ENCODE data around the gene PAX3. TPM values are rescaled to one million over a fixed set of nuclear protein-coding genes. Genes with fewer than 3 reads are reported as not detected.

The PAX3 gene
- total and polyA plus RNA-seq, 9 of the 15 experiments (the other 6 are each of a cell fraction or from before 2014, with no cell fraction given) = not detected

DNA sequence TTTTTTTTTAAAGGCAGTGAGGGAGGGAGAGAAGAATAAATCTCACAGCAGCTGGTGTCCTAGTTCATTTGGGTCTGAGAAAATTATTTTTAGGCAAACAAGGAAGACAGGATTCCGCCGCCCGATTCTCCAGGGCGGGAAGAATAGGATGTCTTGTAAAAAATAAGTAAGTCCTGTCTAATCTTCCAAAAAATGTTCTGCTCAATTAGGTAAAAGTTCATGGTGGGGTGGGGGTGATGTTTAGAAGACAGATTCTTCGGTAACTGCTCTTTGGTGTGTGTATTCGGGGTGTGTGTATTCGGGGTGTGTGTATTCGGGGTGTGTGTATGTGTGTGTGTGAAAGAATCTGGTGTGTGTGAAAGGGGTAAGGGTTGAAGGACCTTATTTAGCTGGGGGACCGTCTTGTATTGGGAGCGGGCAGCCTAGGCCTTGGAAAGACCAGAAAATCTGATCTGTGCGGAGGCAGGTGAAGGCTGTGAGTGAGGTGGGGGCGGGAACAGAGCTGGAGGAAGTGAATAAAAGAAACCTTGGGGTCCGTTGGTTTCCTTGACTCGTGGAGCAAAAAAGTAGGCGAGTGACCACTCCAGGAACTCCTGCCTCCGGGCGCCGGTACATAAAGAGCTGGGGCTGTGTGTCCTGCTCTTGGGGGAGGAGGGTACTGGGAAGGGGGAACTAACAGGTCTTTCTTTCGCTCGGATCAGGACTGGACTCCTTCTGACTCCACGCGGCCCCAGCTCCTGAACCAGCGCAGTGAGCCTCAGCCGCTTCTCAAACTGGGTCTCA is 4.4 kb upstream of the PAX3 start:
- no peak for ATAC-seq
- 1% methylated on average over 17 of the region's 24 CpGs for WGBS (ENCODE audit: insufficient coverage, low coverage, missing lambda C conversion rate)
- no peak for TF ChIP-seq KDM1A (IDR thresholded peaks at IDR 0.05)
- FAIRE-seq = no peak
- peaks cover 0 to 70% of the 10 kb centered on the region in 2 experiments; a peak in 4 of 5 replicates for H3K27me3 ChIP-seq (ENCODE audit: control insufficient read depth in 2 of 2, insufficient read depth in 2 of 2, low read length in 2 of 2)
- H3K79me2 ChIP-seq (ENCODE audit: control insufficient read depth, insufficient read depth, low read length) = no peaks in the 10 kb centered on the region
- no peaks in the 10 kb centered on the region for H3K9me1 ChIP-seq (ENCODE audit: control insufficient read depth, insufficient read depth, low read length)
- H2AFZ ChIP-seq (ENCODE audit: low read depth, low read length) = no peak overlapping the region
- in situ Hi-C loops (cut with MboI) = loop anchor here (25.0 kb wide), 1 partner anchor 259 kb away; no protein-coding TSS in a partner anchor
- H4K20me1 ChIP-seq (replicated peaks; ENCODE audit: control insufficient read depth, insufficient read depth, low read length) = no peaks in the 10 kb centered on the region
- no peak for DNase-seq (ENCODE audit: extremely low read depth in 1 of 4, low spot score in 3 of 4)
- ChIA-PET POLR2A (no interaction called here), CTCF (ENCODE audit: low intra/inter-chr PET ratio) (no interaction called here)
- peaks cover 0 to 7% of the 10 kb centered on the region in 2 experiments; a peak in 1 of 5 replicates for H3K4me1 ChIP-seq (replicated peaks in 1 of 2; ENCODE audit: control insufficient read depth in 2 of 2, insufficient read depth in 2 of 2, low read length in 2 of 2)
- H3K36me3 ChIP-seq (ENCODE audit: control insufficient read depth, insufficient read depth, low read length) = no peaks in the 10 kb centered on the region
- H3K27ac ChIP-seq (ENCODE audit: extremely low read depth, low read depth, low read length) = no peak overlapping the region
- no TSS peak for BruUV-seq (replicated peaks)
- no peak overlapping the region for H3K9ac ChIP-seq (ENCODE audit: insufficient read depth in 1 of 2, low read depth in 2 of 2, low read length in 2 of 2)
- no peak overlapping the region for H3K4me3 ChIP-seq
- intact Hi-C loops (cut with micrococcal nuclease) = no loop called here
- no peaks in the 10 kb centered on the region for H3K9me3 ChIP-seq (replicated peaks; ENCODE audit: control insufficient read depth, insufficient read depth, low read depth, low read length)
- H3K4me2 ChIP-seq (ENCODE audit: insufficient read depth, low read length) = no peak overlapping the region

DNA sequence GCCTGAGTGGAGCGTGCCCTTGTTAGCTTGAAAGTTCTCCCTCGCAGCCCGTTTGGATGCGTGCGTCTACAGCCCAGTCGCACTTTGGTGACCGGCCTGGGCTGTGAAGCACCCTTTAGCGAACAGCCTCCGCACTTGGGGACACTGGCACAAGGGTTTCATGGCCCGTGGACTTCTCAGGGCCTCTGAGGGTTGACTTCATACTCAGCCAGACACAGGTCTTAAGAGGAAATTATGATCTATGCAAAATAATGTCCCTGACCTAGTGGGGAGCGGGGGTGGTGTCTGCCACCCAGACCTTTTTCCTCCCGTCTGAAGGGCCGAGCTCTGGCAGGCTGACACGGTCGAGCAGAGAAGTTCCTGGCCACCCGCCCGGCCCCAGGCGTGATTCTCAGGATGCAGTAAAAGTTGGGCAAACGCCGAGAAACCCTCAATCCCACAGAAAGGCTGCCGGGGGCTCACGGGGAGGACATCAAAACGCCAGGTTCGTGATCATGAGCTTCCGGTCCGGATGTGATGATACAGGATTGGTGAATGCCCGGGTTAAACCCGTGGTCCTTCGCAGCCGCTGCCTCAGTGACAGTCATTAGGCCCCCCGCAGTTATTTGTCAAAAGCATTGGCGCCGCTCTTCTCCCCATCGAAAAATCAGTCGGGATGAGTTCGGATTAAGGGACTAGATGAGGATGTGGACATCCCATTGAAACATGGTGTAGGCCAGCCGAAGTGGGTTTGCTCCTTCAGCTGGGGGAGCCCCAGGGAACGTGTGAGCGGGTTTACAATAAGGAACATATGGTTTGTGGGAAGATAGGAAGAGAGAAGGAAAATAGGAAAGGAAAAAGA is 3.6 kb upstream of the PAX3 start:
- H3K4me2 ChIP-seq (ENCODE audit: insufficient read depth, low read length) = no peak overlapping the region
- H2AFZ ChIP-seq (ENCODE audit: low read depth, low read length) = no peak overlapping the region
- intact Hi-C loops (cut with micrococcal nuclease) (no loop called here), in situ Hi-C loops (cut with MboI) (loop anchor here (25.0 kb wide), 1 partner anchor 260 kb away; no protein-coding TSS in a partner anchor)
- H3K9me3 ChIP-seq (replicated peaks; ENCODE audit: control insufficient read depth, insufficient read depth, low read depth, low read length) = no peaks in the 10 kb centered on the region
- no peaks in the 10 kb centered on the region for H3K9me1 ChIP-seq (ENCODE audit: control insufficient read depth, insufficient read depth, low read length)
- FAIRE-seq (no peak), DNase-seq (ENCODE audit: extremely low read depth in 1 of 4, low spot score in 3 of 4) (no peak), ATAC-seq (no peak)
- POLR2A ChIA-PET = no interaction called here
- H3K4me3 ChIP-seq = no peak overlapping the region
- H3K27me3 ChIP-seq (ENCODE audit: control insufficient read depth in 2 of 2, insufficient read depth in 2 of 2, low read length in 2 of 2) = peaks cover 0 to 77% of the 10 kb centered on the region in 2 experiments; a peak in 4 of 5 replicates
- H3K27ac ChIP-seq (ENCODE audit: extremely low read depth, low read depth, low read length) = no peak overlapping the region
- peaks cover 0 to 8% of the 10 kb centered on the region in 2 experiments; a peak in 1 of 5 replicates for H3K4me1 ChIP-seq (replicated peaks in 1 of 2; ENCODE audit: control insufficient read depth in 2 of 2, insufficient read depth in 2 of 2, low read length in 2 of 2)
- no peaks in the 10 kb centered on the region for H3K79me2 ChIP-seq (ENCODE audit: control insufficient read depth, insufficient read depth, low read length)
- H3K36me3 ChIP-seq (ENCODE audit: control insufficient read depth, insufficient read depth, low read length) = no peaks in the 10 kb centered on the region
- CTCF ChIA-PET (ENCODE audit: low intra/inter-chr PET ratio) = no interaction called here
- H3K9ac ChIP-seq (ENCODE audit: insufficient read depth in 1 of 2, low read depth in 2 of 2, low read length in 2 of 2) = no peak overlapping the region
- no peaks in the 10 kb centered on the region for H4K20me1 ChIP-seq (replicated peaks; ENCODE audit: control insufficient read depth, insufficient read depth, low read length)
- whole genome bisulfite sequencing (ENCODE audit: insufficient coverage, low coverage, missing lambda C conversion rate) = 2% methylated on average over 18 of the region's 39 CpGs
- BruUV-seq (replicated peaks) = no TSS peak
- TF ChIP-seq ZNF224 (CRISPR knock-in tag; IDR thresholded peaks at IDR 0.05) = no peak
- no peak for TF ChIP-seq SRF (CRISPR knock-in tag; IDR thresholded peaks at IDR 0.05)
- TF ChIP-seq, protein P1, sequence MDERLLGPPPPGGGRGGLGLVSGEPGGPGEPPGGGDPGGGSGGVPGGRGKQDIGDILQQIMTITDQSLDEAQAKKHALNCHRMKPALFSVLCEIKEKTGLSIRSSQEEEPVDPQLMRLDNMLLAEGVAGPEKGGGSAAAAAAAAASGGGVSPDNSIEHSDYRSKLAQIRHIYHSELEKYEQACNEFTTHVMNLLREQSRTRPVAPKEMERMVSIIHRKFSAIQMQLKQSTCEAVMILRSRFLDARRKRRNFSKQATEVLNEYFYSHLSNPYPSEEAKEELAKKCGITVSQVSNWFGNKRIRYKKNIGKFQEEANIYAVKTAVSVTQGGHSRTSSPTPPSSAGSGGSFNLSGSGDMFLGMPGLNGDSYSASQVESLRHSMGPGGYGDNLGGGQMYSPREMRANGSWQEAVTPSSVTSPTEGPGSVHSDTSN (CRISPR knock-in tag; IDR thresholded peaks at IDR 0.05; ENCODE audit: low read depth) = no peak
- TF ChIP-seq, protein P1 (tag; conservative IDR thresholded peaks at IDR 0.05; ENCODE audit: low read depth) = no peak
- TF ChIP-seq EP300 (IDR thresholded peaks at IDR 0.05; ENCODE audit: low read length) = no peak
- TF ChIP-seq NR3C1 (CRISPR knock-in tag; IDR thresholded peaks at IDR 0.05) = no peak
- no peak for TF ChIP-seq SETDB1 (IDR thresholded peaks at IDR 0.05; ENCODE audit: low read length)
- TF ChIP-seq SAP30 (IDR thresholded peaks at IDR 0.05; ENCODE audit: borderline replicate concordance, insufficient read depth, low read depth, low read length, poor library complexity, severe bottlenecking) = no peak
- no peak for TF ChIP-seq ETV6 (IDR thresholded peaks at IDR 0.05; ENCODE audit: borderline replicate concordance in 1 of 2, low read depth in 2 of 2, low read length in 1 of 2)
- no peak for TF ChIP-seq ETV6 (CRISPR knock-in tag; IDR thresholded peaks at IDR 0.05; ENCODE audit: borderline replicate concordance)
